ENCODE measurements around the gene CLCN5.

GRCh38 chrX:49919617-49920016, 2.8 kb upstream of the CLCN5 start:
- TF ChIP-seq CTCF (IDR thresholded peaks at IDR 0.05) (peak; percentile 50 to 84 (median 68)), POLR2AphosphoS5 (IDR thresholded peaks at IDR 0.05) (no peak)
